ENCODE results near the gene ITPR2.

- no peak for TF ChIP-seq CTCF (IDR thresholded peaks at IDR 0.05)
- no peak for TF ChIP-seq POLR2A (IDR thresholded peaks at IDR 0.05)
- TF ChIP-seq POLR2AphosphoS5 (IDR thresholded peaks at IDR 0.05; ENCODE audit: insufficient read depth in 1 of 2, low read depth in 1 of 2): no peak
Observed at GRCh38 chr12:26627335-26627734, 205.7 kb downstream of the ITPR2 start.
